ENCODE results near the gene XAF1.

XAF1 gene

DNA sequence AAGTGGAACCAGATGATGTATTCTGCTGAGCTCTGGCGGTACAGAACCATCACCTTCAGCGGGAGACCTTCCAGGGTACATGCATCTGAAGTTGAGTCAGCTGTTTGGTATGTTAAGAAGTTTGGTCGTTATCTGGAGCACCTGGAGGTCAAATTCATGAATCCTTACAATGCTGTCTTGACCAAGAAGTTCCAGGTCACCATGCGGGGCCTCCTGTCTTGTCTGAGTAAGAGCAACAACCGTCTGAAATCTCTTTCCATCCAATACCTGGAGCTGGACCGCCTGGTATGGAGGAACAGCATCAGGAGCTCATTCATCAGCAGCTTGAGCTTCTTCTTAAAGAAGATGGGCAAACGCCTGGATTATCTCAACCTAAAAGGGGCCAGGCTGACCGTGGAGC is 24.2 kb downstream of the XAF1 start:
- DNase-seq (no peak), ATAC-seq (no peak)
- H3K9me3 Mint-ChIP-seq: peaks cover 13 to 47% of the 10 kb centered on the region in 2 donors
- no peak overlapping the region for H3K27ac Mint-ChIP-seq
- no peak overlapping the region for H3K4me3 Mint-ChIP-seq
- H3K27me3 Mint-ChIP-seq: peaks cover 88% of the 10 kb centered on the region
- H3K4me1 Mint-ChIP-seq: peaks cover 15% of the 10 kb centered on the region

DNA sequence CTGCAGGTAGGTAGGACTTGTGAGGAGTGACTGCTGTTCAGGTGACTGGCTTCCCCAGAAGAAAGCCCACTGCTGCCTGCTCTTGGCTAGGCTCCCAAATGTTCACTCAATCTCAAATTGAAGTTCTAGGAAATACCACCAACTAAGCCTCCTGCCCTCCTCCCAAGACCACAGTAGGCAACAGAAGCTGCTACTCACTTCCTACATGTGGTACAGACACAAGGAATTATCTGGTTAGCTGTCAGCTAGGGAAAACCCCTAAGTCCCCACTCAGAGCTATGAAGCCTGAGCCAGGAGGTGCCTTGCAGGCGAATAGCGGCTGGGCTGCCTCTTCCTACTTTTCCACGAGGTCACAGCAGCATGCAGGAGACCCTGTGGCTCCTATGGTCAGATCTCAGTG is 25.0 kb downstream of the XAF1 start:
- Mint-ChIP-seq H3K27me3 (peaks cover 88% of the 10 kb centered on the region), H3K27ac (no peak overlapping the region), H3K9me3 (peaks cover 12 to 40% of the 10 kb centered on the region in 2 donors), H3K4me3 (no peak overlapping the region), H3K4me1 (peaks cover 15% of the 10 kb centered on the region)
- ATAC-seq (peak; percentile 69), DNase-seq (no peak)

- no peak overlapping the region for H3K27ac Mint-ChIP-seq
- peaks cover 88% of the 10 kb centered on the region for H3K27me3 Mint-ChIP-seq
- H3K4me1 Mint-ChIP-seq: peaks cover 15% of the 10 kb centered on the region
- peaks cover 12 to 30% of the 10 kb centered on the region in 2 donors for H3K9me3 Mint-ChIP-seq
- DNase-seq (no peak), ATAC-seq (no peak)
- no peak overlapping the region for H3K4me3 Mint-ChIP-seq
Measured at GRCh38 chr17:6782244-6782643, 26.4 kb downstream of the XAF1 start.

GRCh38 chr17:6786618-6787017 is 30.8 kb downstream of the XAF1 start:
- Mint-ChIP-seq H3K27ac (no peak overlapping the region), H3K4me3 (no peak overlapping the region), H3K9me3 (peaks cover 12 to 22% of the 10 kb centered on the region in 2 donors), H3K4me1 (no peaks in the 10 kb centered on the region), H3K27me3 (peaks cover 83% of the 10 kb centered on the region)
- ATAC-seq (no peak), DNase-seq (no peak)

DNA sequence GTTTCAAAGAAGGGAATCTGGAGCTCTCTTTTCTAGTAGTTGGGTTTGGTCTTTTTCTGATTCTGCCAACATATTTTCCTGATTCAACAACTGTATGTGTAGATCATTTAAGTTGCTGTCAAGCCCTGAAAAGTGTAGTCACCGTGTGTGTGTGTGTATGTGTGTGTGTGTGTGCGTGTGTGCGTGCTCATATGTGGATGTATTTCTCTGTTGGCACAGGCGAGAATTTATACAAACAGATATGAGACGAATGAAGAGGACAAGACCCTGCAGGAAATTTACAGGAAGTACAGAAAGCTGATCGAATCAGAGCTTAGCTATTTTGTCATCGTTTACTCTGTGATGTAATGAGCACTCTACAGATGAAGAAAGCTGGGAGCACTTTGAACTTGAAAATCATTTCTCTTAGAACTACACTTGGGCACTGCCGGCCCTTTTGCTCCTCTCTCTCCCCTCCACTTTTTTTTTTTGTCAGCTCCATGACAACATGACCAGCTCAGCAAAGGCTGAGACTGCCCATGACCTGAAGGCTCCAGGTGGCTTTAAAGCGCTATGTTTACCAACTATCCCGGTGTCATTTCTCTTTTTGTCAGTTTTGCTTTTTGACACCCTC is 31.3 kb downstream of the XAF1 start:
- no peak overlapping the region for H3K27ac Mint-ChIP-seq
- no peak for ATAC-seq
- DNase-seq: no peak
- H3K9me3 Mint-ChIP-seq: peaks cover 12 to 16% of the 10 kb centered on the region in 2 donors
- no peak overlapping the region for H3K4me3 Mint-ChIP-seq
- peaks cover 83% of the 10 kb centered on the region for H3K27me3 Mint-ChIP-seq
- no peaks in the 10 kb centered on the region for H3K4me1 Mint-ChIP-seq

DNA sequence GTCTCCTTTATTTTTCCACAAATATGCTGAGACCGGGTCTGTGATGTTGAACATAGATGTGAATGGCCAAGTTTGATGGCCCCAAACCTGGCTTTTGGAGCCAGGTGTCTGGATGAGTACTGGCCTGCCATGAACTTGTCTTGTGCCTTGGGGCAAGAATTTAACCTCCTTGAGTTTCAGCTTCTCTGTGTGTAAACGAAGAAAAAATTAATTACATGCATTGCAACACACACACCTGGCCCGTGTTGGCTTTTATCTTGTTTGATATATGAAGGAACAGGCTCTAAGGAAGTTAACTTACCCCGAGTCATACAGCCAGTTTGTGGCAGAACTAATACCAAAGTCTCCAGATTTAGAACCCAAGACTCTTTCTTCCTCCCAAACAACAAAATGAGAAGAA is 33.3 kb downstream of the XAF1 start:
- DNase-seq: no peak
- ATAC-seq: no peak
- Mint-ChIP-seq H3K27me3 (peaks cover 75% of the 10 kb centered on the region), H3K27ac (no peak overlapping the region), H3K4me1 (peaks cover 5% of the 10 kb centered on the region), H3K9me3 (no peaks in the 10 kb centered on the region), H3K4me3 (no peak overlapping the region)

DNA sequence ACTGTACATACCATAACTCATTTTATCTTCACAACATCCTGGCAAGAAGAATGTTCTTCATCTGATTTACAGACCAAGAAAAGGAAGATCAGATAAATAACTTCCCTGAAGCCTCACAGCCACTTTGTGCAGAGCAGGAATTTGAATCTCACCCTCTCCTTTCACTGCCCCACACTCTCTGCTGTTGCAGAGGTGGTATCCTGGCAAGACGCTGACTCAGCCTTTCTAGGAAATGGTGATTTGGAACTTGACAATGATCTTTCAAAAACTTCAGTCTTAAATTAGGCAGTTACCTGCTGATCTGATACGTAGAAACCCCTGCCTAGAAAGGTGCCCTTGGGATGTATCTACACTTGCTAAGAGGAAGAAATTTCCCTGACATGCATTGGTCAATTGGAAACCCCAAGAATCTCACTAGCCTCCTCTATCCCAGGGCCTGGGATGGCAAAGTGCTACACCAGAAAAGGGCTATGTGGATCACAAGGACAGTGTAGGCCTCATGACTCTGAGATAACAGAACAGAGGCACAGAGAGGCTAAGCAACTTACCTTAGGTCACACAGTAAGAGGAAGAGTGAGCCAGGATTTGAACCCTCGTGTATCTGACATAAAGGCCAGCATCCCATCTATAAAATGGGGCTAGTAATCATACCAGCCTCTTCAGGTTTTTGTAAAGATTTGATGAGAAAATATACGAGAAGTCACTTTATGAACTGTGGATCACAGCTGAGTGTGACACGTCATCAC is 38.1 kb downstream of the XAF1 start:
- Mint-ChIP-seq H3K9me3 (no peaks in the 10 kb centered on the region), H3K4me1 (peaks cover 5% of the 10 kb centered on the region), H3K27ac (no peak overlapping the region), H3K4me3 (no peak overlapping the region), H3K27me3 (peaks cover 52% of the 10 kb centered on the region)
- DNase-seq: no peak
- no peak for ATAC-seq

- Mint-ChIP-seq H3K9me3 (no peaks in the 10 kb centered on the region), H3K27ac (peak overlapping the region in 1 of 2 donors; percentile 53), H3K27me3 (peaks cover 40% of the 10 kb centered on the region), H3K4me1 (peaks cover 5% of the 10 kb centered on the region), H3K4me3 (no peak overlapping the region)
- DNase-seq (no peak), ATAC-seq (no peak)
Measured at GRCh38 chr17:6796017-6796886, 40.4 kb downstream of the XAF1 start.

DNA sequence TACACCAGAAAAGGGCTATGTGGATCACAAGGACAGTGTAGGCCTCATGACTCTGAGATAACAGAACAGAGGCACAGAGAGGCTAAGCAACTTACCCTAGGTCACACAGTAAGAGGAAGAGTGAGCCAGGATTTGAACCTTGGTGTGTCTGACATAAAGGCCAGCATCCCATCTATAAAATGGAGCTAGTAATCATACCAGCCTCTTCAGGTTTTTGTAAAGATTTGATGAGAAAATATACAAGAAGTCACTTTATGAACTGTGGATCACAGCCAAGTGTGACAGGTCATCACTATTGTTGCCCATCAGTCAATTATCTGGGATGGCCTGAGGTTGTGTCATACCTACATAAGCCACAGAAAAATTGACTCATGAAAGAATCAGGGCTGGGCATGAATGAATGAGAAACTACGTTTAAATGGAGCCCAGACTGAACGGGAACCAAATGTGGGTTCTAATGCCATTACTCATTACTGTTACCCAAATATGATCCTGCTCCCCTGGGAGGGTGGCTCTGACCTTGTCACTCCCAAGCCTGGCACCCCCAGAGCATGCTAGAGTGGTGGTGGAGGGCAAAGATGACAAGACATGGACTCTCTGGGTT is 41.1 kb downstream of the XAF1 start:
- no peak overlapping the region for H3K27ac Mint-ChIP-seq
- no peaks in the 10 kb centered on the region for H3K9me3 Mint-ChIP-seq
- peaks cover 5% of the 10 kb centered on the region for H3K4me1 Mint-ChIP-seq
- peaks cover 33% of the 10 kb centered on the region for H3K27me3 Mint-ChIP-seq
- no peak overlapping the region for H3K4me3 Mint-ChIP-seq
- DNase-seq: no peak
- no peak for ATAC-seq

GRCh38 chr17:6797718-6798351 is 42.0 kb downstream of the XAF1 start:
- Mint-ChIP-seq H3K4me1 (peaks cover 5% of the 10 kb centered on the region), H3K27me3 (peaks cover 25% of the 10 kb centered on the region), H3K9me3 (no peaks in the 10 kb centered on the region), H3K27ac (no peak overlapping the region), H3K4me3 (no peak overlapping the region)
- DNase-seq (no peak), ATAC-seq (no peak)

- H3K4me3 Mint-ChIP-seq: no peak overlapping the region
- no peak for ATAC-seq
- H3K4me1 Mint-ChIP-seq: no peaks in the 10 kb centered on the region
- H3K9me3 Mint-ChIP-seq: no peaks in the 10 kb centered on the region
- no peak for DNase-seq
- no peak overlapping the region for H3K27ac Mint-ChIP-seq
- H3K27me3 Mint-ChIP-seq: peaks cover 23% of the 10 kb centered on the region
Measured at GRCh38 chr17:6799738-6800137, 43.9 kb downstream of the XAF1 start.

DNA sequence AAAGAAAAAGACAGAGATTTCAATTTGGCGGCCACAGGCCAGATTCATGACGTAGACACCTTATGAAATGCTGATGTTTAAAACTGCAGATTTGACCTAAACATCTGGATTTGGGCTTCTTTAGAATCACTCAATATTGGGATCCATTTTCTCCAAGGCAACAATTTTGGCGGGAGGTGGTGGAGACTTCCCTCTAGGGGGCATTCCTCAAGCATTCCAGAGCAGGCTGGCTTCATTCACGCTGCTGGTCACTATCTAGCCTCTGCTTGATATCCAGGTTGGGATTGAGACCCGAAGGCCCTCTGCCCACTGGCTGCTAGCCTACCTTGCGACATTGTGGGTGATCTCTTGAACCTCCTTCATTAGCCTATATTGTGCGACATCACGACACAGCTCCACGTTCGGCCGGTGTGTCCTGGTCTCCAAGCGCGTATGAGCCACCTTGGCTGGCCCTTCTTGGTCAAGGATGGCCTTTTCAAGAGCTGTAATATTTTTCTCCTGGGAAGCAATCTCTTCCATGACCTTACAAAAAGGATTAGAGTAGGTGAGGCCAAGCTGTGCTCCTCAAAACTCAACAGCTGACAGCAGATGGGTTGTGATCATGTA is 44.7 kb downstream of the XAF1 start:
- Mint-ChIP-seq H3K27ac (no peak overlapping the region), H3K9me3 (no peaks in the 10 kb centered on the region), H3K4me1 (no peaks in the 10 kb centered on the region), H3K27me3 (peaks cover 31% of the 10 kb centered on the region), H3K4me3 (no peak overlapping the region)
- DNase-seq: no peak
- no peak for ATAC-seq

- no peaks in the 10 kb centered on the region for H3K4me1 Mint-ChIP-seq
- no peak for DNase-seq
- H3K27ac Mint-ChIP-seq: no peak overlapping the region
- H3K27me3 Mint-ChIP-seq: peaks cover 34% of the 10 kb centered on the region
- ATAC-seq: no peak
- no peak overlapping the region for H3K4me3 Mint-ChIP-seq
- no peaks in the 10 kb centered on the region for H3K9me3 Mint-ChIP-seq
Measured at GRCh38 chr17:6811510-6811909, 55.7 kb downstream of the XAF1 start.

- Mint-ChIP-seq H3K27me3 (peaks cover 34% of the 10 kb centered on the region), H3K4me3 (no peak overlapping the region), H3K9me3 (no peaks in the 10 kb centered on the region), H3K27ac (peak overlapping the region in 1 of 2 donors; percentile 59), H3K4me1 (no peaks in the 10 kb centered on the region)
- DNase-seq (no peak), ATAC-seq (no peak)
Measured at GRCh38 chr17:6812295-6812694, 56.4 kb downstream of the XAF1 start.

- no peaks in the 10 kb centered on the region for H3K4me1 Mint-ChIP-seq
- ATAC-seq: no peak
- H3K9me3 Mint-ChIP-seq: no peaks in the 10 kb centered on the region
- H3K27ac Mint-ChIP-seq: no peak overlapping the region
- H3K27me3 Mint-ChIP-seq: peaks cover 36% of the 10 kb centered on the region
- H3K4me3 Mint-ChIP-seq: no peak overlapping the region
- no peak for DNase-seq
Measured at GRCh38 chr17:6815775-6816174, 59.9 kb downstream of the XAF1 start.
